RPMI7951 (cell line): Measurements from ENCODE around the gene MRC1. TPM values are rescaled to one million over a fixed set of nuclear protein-coding genes. Genes with fewer than 3 reads are reported as not detected.
"Not testable (repeated sequence)": the region's sequence is repeated elsewhere in the genome, so short reads cannot be mapped to it uniquely, and the experiment has no call there.

ENCODE experiments used
- DNase-seq: peaks from one replicate; pipeline ENCODE4 v3.0.0-alpha.2; 2012; ENCODE audit warnings: low read depth
- total RNA-seq: library from RNA; depleted of rRNA; stranded (reverse); fragments of >200 nt; shearing (Covaris generic); gene quantifications from 2 replicates; pipeline ENCODE4 v1.2.3, GENCODE V29; 2014

Gene MRC1
- total RNA-seq, 1 experiment from 2014 or later: not detected

- DNase-seq: no peak
Observed at GRCh38 chr10:17905491-17905890, 96.3 kb downstream of the MRC1 start.

DNA sequence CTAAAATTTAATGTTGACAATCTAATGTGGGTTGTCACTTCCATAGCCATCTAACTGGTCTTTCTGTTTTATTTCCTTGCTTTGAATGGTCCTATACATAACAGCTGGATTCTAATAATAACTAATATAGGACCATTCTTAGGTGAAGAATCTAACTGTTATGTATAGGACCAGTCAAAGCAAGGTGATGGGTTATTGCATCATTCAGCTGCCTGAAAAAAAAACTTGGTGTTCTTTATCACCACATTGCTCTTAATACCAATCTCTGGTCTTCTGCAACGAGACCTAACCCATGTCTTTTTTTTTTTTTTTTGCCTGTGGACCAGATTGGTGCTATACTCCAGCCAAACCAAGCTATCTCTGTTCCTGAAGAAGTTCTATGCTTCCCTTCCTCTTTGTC is 96.9 kb downstream of the MRC1 start:
- no peak for DNase-seq

DNA sequence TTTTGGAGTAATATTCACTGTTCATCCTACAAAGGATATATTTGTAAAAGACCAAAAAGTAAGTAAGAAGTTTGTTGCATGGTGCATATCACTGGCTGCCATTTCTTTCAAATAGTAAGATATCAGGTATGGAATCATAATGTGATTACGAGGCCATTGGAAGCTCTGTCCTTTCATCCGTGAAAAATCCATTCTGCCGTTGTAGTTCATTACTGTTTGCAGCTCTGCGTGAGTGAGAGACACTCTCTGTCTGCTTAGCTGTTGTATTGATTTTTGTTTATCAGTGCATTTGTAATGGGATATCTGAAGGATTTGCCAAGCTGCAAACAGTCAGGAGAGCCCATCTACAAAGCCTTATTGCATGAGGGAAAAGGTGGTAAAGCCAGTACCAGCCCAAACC is 98.5 kb downstream of the MRC1 start:
- no peak for DNase-seq

GRCh38 chr10:17910125-17910789 is 101.1 kb downstream of the MRC1 start:
- peak; percentile 58 for DNase-seq

DNA sequence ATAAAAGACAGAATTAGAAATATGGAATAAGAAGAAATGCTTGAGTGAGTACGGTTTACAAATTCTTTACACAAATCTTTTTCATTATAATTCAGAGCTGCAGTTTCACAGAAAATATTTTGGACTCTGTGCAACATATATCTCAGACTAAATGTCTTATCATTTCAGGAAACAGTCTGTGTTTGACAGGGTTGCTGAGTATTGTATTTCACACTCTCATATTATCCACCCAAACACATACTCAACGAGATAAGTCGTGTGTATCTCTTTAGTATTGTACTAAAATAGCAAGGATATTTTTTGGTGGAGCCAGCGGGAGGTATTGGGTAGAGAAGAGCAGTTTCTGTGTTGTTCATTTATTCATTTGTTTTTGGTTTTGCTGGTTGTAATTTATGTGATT is 103.6 kb downstream of the MRC1 start:
- DNase-seq: no peak

- no peak for DNase-seq
Observed at GRCh38 chr10:17913604-17914003, 104.5 kb downstream of the MRC1 start.

DNA sequence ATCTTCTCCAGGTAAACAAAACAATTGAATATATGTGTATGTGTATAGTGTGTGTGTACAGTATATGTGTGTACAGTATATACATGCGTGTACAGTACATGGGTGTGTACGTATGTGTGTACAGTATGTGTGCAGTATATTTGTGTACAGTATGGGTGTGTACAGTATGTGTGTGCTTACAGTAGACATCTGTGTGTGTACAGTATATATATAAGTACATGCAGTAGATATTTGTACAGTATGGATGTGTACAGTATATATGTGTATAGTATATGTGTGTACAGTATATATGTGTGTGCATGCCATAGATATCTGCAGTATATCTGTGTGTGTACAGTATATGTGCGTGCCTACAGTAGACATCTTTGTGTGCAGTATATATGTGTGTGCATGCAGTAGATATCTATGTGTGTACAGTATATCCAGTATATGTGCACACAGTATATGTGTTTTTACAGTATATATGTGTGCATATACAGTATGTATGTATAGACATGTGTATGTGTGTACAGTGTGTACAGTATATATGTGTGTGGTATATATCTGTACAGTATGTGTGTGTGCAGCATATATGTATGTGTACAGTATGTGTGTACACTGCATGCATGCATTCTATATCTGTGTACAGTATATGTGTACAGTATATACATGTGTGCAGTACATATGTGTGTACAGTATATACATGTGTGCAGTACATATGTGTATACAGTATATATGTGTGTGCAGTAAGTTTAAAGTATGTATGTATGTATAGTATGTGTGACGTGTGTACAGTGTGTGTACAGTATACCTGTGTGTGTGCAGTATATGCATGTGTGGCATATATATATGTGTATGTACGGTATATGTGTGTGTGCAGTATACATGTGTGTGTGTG is 105.3 kb downstream of the MRC1 start:
- no peak for DNase-seq

- DNase-seq: no peak
Observed at GRCh38 chr10:17915181-17915580, 106.0 kb downstream of the MRC1 start.

DNA sequence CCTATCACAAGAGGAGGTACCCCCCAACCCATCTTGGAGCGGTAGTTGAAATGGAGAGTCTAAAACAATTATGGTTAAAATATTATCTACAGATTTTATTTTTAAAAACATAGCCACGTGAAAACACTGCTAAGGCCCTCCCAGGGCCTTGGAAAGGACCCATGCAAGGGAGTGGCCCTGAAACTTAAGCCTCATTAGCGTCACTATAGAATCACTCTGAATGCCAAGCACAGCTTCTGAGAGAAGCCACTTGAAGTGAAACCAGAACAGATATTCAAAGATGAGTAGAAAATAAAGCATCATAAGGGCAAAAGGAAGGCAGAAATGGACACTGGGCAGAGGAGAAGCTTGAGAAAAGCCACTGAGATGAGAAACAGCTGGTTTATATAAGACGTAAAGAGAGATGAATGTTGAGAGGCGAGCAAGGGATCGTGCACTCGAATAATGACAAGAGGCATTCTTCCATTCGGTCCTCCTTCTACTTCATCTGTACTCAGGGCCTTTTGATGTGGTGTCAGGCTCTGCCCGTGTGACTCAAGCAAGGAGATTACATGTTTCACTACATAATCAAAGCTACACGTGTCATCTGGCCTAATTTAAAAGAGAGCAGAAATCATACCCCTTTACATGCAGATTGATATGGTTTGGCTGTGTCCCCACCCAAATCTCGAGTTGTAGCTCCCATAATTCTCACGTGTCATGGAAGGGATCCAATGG is 109.2 kb downstream of the MRC1 start:
- peak; percentile 28 for DNase-seq

GRCh38 chr10:17921378-17921777 is 112.2 kb downstream of the MRC1 start:
- DNase-seq: no peak

DNA sequence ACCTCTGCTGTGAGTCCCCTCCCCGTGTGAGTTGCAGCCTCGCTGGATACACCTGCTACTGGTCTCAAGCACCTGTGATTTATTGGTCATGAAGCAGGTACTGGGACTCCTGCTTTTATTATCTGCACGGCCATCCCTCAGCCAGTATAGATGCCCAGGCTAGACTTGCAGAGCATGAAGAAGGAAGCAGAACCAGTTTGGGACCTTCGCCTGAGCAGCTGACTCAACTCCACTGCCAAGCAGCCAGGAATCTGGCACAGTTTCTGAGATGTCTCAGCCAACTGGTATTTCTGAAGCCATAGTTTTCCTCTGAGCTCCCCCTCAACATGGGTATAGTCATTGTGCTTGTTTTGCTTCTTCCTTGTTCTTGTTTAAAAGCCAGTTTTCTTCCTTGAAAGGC is 114.6 kb downstream of the MRC1 start:
- peak; percentile 77 for DNase-seq

GRCh38 chr10:17943033-17943745 is 134.0 kb downstream of the MRC1 start:
- no peak for DNase-seq

- DNase-seq: not testable (repeated sequence)
Observed at GRCh38 chr10:17950269-17950668, 141.1 kb downstream of the MRC1 start.

- DNase-seq: no peak
Observed at GRCh38 chr10:17950726-17951125, 141.6 kb downstream of the MRC1 start.

- DNase-seq: peak; percentile 23
Observed at GRCh38 chr10:17951868-17952371, 142.8 kb downstream of the MRC1 start, which contains the start of gene SLC39A12. Gene SLC39A12 (plus strand): TSS chr10:17951918. CDS start chr10:17953277, 1,359 bp downstream.

DNA sequence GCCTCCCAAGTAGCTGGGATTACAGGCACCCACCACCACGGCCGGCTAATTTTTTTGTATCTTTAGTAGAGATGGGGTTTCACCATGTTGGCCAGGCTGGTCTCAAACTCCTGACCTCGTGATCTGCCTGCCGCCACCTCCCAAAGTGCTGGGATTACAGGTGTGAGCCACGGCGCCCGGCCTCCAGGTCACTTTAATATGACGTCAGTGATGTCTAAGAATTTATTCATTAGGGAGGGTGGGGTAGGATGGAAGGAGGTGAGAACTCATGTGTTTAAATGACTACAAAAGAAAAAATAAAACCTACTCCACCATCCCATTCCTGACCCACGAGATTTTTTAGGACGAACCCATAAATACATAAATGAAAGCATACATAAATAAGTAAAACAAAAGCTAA is 145.2 kb downstream of the MRC1 start:
- not testable (repeated sequence) for DNase-seq

- no peak for DNase-seq
Observed at GRCh38 chr10:17954861-17955260, 145.7 kb downstream of the MRC1 start.

GRCh38 chr10:17958049-17958448 is 148.9 kb downstream of the MRC1 start:
- DNase-seq: no peak

DNA sequence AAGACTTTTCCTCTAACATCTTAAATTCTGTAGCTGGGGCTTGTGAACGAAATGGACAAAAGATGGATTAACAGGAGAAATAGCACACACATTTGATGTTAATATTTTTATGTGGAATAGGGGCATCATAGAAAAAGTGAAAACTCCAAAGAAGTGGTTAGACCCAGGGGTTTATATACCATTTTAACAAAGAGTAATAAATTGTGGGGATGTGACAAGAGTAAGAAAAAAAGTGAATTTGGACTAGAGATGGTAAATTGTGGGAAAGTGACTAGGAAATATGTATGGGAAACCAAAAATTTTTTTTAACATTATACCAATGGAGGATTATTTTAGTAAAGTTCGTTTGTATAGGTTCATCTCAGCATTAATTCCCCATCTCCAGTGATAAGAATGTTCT is 150.7 kb downstream of the MRC1 start:
- no peak for DNase-seq
